Adrenal gland (tissue), 12 donors: Measurements from ENCODE around the gene MEIKIN. TPM values are rescaled to one million over a fixed set of nuclear protein-coding genes. Genes with fewer than 3 reads are reported as not detected.

ENCODE experiments used
- DNase-seq, 7 donors: peaks; one replicate each; pipeline ENCODE4 v3.0.0-alpha.2; 2019 to 2020
- H3K27ac ChIP-seq, 5 donors: fragments of 200-600 bp; sonication (generic) in 4 of 5; 1 replicate in 3 of 5; 2 replicates in 2 of 5; pipeline versions ENCODE4 v1.5.1 to v1.8.0; 2016 to 2020; ENCODE audit warnings: mild to moderate bottlenecking in 1 of 5
- H3K27me3 ChIP-seq: fragments of 200-600 bp; 2 replicates; pipeline ENCODE4 v1.8.0; 2021
- H3K36me3 ChIP-seq, 2 donors: fragments of 200-600 bp; replicated peaks in 1 of 2; 1 replicate in 1 of 2; 2 replicates in 1 of 2; pipeline versions ENCODE4 v1.5.1 to v1.8.0; 2018 to 2022
- H3K4me1 ChIP-seq, 2 donors: fragments of 200-600 bp; replicated peaks in 1 of 2; 1 replicate in 1 of 2; 2 replicates in 1 of 2; pipeline versions ENCODE4 v1.5.1 to v1.8.0; 2018 to 2021
- H3K4me3 ChIP-seq, 4 donors: fragments of 200-600 bp; sonication (generic) in 3 of 4; one replicate each; pipeline ENCODE4 v1.5.1; 2016 to 2018
- H3K9me3 ChIP-seq, 3 donors: fragments of 200-600 bp; sonication (generic) in 1 of 3; replicated peaks in 1 of 3; 1 replicate in 2 of 3; 2 replicates in 1 of 3; pipeline versions ENCODE4 v1.5.1 to v1.8.0; 2016 to 2021
- POLR2A ChIP-seq, 2 donors: fragments of 450-650 bp; IDR thresholded peaks; one replicate each; pipeline ENCODE4 v1.6.1; 2017; ENCODE audit warnings: antibody characterized with exemption in 2 of 2, mild to moderate bottlenecking in 2 of 2, moderate library complexity in 1 of 2
- whole genome bisulfite sequencing, 4 donors: extraction: QIAGEN DNeasy Blood & Tissue Kit in 2 of 4; methylation state at CpG; one replicate each; pipeline versions ENCODE4 v1.1.5 to v1.1.7; 2013 to 2017; 5-methylcytosine and 5-hydroxymethylcytosine counted together
- intact Hi-C, 2 donors: fragments of 100-400 bp; cut with DNase I; formaldehyde crosslinking; loops; one replicate each; pipeline versions ENCODE4 v1.14.1 to v1.15.0; 2022 to 2023
- polyA plus RNA-seq, 3 donors: library from polyadenylated mRNA; stranded (reverse); fragments of 200-250 nt in 2 of 3; fragments of 350-450 nt in 1 of 3; fragmentation: Illumina TruSeq in 1 of 3; extraction: RNeasy Lipid Tissue Mini Kit (QIAGEN cat#74804) in 1 of 3; gene quantifications; one replicate each; pipeline ENCODE4 v1.2.3, GENCODE V29; 2013 to 2014
- total RNA-seq, 9 donors: library from RNA; depleted of rRNA in 4 of 9; stranded (reverse); fragments of >200 nt in 4 of 9; fragments of 120-200 nt in 1 of 9; fragmentation: NEBNext Ultra II Directional in 1 of 9; extraction: Animal tissue kit (Norgen Biotek cat#: 25700) in 1 of 9; gene quantifications; one replicate each; pipeline versions ENCODE4 v1.1.0 to v1.2.4, GENCODE V29; 2013 to 2023
- TF ChIP-seq, protein P1 (sequence below), 6 experiments: fragments of 450-650 bp in 4 of 6; fragments of 200-600 bp in 2 of 6; sonication (generic) in 1 of 6; IDR thresholded peaks; 1 replicate in 5 of 6; 2 replicates in 1 of 6; pipeline versions ENCODE4 v1.5.1 to v1.8.0; 2016 to 2021; ENCODE audit warnings: antibody characterized with exemption in 6 of 6, mild to moderate bottlenecking in 2 of 6, moderate library complexity in 1 of 6
- donor health status: healthy with polysubstance abuse.
- donor health status: Bipolar disorder and iron deficiency.
- donor health status: DM: yes; HTN: yes; CAD: no.
- donor health status: DM: no; HTN: no; CAD: no.
- donor health status: DM: no; HTN: no; CAD: no.
- donor health status: DM: yes; HTN: yes; CAD: no.

MEIKIN gene
- total and polyA plus RNA-seq, 12 donors = 0.11 TPM; not detected in 11

DNA sequence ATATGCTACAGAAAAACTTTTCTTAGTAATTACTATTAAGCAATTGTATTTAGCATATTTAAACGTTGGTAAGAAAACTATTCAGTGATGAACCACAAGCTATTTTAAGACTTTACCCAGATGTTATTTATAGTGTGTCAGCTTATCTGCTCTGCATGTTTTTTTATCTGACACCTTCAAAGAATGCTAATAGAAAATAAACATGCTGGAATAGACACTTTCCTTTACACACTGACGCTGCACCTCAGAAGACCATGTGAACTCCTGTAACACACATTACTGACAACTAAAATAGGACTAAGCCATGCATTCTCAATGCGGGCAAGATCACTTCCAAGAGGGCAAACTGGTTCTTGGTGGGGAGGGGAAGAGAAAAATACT is 187.0 kb downstream of the MEIKIN start:
- Histone ChIP-seq H3K36me3 (no peaks in the 10 kb centered on the region), H3K9me3 (peaks cover 0 to 2% (median 0%) of the 10 kb centered on the region in 3 donors), H3K4me1 (peaks cover 22 to 38% of the 10 kb centered on the region in 2 donors), H3K4me3 (no peak overlapping the region), H3K27ac (no peak overlapping the region), H3K27me3 (no peaks in the 10 kb centered on the region)
- DNase-seq = no peak
- WGBS, 4 donors = 29 to 39% (median 36%) methylated on average over 3 of the region's 3 CpGs
- intact Hi-C loops = no loop called here
- TF ChIP-seq POLR2A (IDR thresholded peaks at IDR 0.05) = no peak
- TF ChIP-seq, protein P1, sequence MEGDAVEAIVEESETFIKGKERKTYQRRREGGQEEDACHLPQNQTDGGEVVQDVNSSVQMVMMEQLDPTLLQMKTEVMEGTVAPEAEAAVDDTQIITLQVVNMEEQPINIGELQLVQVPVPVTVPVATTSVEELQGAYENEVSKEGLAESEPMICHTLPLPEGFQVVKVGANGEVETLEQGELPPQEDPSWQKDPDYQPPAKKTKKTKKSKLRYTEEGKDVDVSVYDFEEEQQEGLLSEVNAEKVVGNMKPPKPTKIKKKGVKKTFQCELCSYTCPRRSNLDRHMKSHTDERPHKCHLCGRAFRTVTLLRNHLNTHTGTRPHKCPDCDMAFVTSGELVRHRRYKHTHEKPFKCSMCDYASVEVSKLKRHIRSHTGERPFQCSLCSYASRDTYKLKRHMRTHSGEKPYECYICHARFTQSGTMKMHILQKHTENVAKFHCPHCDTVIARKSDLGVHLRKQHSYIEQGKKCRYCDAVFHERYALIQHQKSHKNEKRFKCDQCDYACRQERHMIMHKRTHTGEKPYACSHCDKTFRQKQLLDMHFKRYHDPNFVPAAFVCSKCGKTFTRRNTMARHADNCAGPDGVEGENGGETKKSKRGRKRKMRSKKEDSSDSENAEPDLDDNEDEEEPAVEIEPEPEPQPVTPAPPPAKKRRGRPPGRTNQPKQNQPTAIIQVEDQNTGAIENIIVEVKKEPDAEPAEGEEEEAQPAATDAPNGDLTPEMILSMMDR (IDR thresholded peaks at IDR 0.05) = no peak

DNA sequence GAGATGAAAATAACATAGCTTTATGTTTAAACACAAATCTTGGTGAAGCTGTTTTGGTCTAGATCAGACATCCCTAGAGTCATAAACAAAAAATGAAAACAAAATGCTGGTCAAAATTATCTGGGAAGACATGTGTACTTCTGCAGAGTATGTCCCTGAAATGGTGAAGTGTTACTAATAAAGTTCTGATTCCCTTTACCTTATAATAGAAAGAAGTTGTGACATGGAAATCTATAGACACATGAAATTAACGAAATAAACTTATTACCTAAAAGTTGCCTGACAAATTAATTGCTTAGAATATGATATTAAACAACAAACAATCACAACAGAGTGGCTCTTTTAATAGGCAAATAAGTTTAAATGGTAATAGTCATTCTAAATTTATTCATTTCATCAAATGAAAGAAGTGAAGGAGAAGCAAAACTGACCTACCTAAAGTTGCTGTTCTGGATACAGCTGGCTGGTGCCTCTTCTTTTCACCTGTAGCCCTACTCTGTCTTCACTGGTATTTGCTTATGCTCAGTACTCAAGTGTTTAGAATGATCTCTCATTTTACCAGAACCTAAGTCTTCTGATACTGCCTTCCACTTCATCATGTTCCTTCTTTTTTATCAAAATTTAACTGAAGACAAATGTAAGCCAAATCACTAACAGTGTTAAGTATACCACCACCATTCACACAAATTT is 187.5 kb downstream of the MEIKIN start:
- no peak for DNase-seq
- H3K9me3 ChIP-seq = peaks cover 0 to 2% (median 0%) of the 10 kb centered on the region in 3 donors
- intact Hi-C loops = no loop called here
- H3K4me1 ChIP-seq = peaks cover 22 to 44% of the 10 kb centered on the region in 2 donors
- H3K36me3 ChIP-seq = no peaks in the 10 kb centered on the region
- no peak overlapping the region for H3K4me3 ChIP-seq
- H3K27me3 ChIP-seq = no peaks in the 10 kb centered on the region
- H3K27ac ChIP-seq = no peak overlapping the region
- WGBS, 4 donors = 93 to 99% (median 95%) methylated on average over 1 of the region's 1 CpG
- TF ChIP-seq, protein P1 (IDR thresholded peaks at IDR 0.05) = no peak
- TF ChIP-seq POLR2A (IDR thresholded peaks at IDR 0.05) = no peak

Other genes starting within 250 kb of the MEIKIN start
- 10 to 100 TPM; 25.6 to 63.4 (median 40.4) TPM for gene FNIP1, start 148.6 kb downstream of the MEIKIN start, total RNA-seq
- gene FNIP1, start 148.6 kb downstream of the MEIKIN start, polyA plus RNA-seq = 10 to 100 TPM in 1 of 3 donors, 1 to 10 TPM in 2; 2.9 to 20.6 (median 7.4) TPM
- 10 to 100 TPM in 2 of 9 donors, 1 to 10 TPM in 7; 5.5 to 14.5 (median 7.8) TPM for gene ACSL6, start 66.0 kb upstream of the MEIKIN start, total RNA-seq
- 1 to 10 TPM; 2.5 to 6.5 (median 6.4) TPM for gene ACSL6, start 66.0 kb upstream of the MEIKIN start, polyA plus RNA-seq
- gene IL3, start 115.0 kb upstream of the MEIKIN start, total RNA-seq = not detected
- not detected for gene IL3, start 115.0 kb upstream of the MEIKIN start, polyA plus RNA-seq
- gene CSF2, start 128.1 kb upstream of the MEIKIN start, total RNA-seq = under 1 TPM in 1 of 9 donors, not detected in 8; 0.31 TPM
- not detected for gene CSF2, start 128.1 kb upstream of the MEIKIN start, polyA plus RNA-seq